Fibroblast of mammary gland (primary cell): ENCODE data around the gene KHDC4.

ENCODE experiments used
- DNase-seq: peaks from one replicate; pipeline ENCODE4 v3.0.0-alpha.2; 2010; ENCODE audit warnings: low read depth
- H3K4me3 ChIP-seq: 2 replicates; pipeline ENCODE4 v1.5.1; 2011; ENCODE audit warnings: low read depth, mild to moderate bottlenecking, low read length, moderate library complexity; ENCODE audit not compliant: control insufficient read depth
- TF ChIP-seq, protein P1 (sequence below): conservative IDR thresholded peaks from 2 replicates; pipeline ENCODE4 v1.5.1; 2011; ENCODE audit warnings: low read depth, low read length, inconsistent platforms; ENCODE audit not compliant: control insufficient read depth, insufficient read depth

The KHDC4 gene

GRCh38 chr1:155974208-155975115, 40.2 kb upstream of the KHDC4 start:
- H3K4me3 ChIP-seq: peak overlapping the region; percentile 1
- DNase-seq: no peak
- TF ChIP-seq, protein P1, sequence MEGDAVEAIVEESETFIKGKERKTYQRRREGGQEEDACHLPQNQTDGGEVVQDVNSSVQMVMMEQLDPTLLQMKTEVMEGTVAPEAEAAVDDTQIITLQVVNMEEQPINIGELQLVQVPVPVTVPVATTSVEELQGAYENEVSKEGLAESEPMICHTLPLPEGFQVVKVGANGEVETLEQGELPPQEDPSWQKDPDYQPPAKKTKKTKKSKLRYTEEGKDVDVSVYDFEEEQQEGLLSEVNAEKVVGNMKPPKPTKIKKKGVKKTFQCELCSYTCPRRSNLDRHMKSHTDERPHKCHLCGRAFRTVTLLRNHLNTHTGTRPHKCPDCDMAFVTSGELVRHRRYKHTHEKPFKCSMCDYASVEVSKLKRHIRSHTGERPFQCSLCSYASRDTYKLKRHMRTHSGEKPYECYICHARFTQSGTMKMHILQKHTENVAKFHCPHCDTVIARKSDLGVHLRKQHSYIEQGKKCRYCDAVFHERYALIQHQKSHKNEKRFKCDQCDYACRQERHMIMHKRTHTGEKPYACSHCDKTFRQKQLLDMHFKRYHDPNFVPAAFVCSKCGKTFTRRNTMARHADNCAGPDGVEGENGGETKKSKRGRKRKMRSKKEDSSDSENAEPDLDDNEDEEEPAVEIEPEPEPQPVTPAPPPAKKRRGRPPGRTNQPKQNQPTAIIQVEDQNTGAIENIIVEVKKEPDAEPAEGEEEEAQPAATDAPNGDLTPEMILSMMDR: no peak

- no peak for DNase-seq
- H3K4me3 ChIP-seq: no peak overlapping the region
- TF ChIP-seq, protein P1: no peak
Measured at GRCh38 chr1:155973723-155974122, 39.5 kb upstream of the KHDC4 start.

- no peak overlapping the region for H3K4me3 ChIP-seq
- TF ChIP-seq, protein P1: no peak
Measured at GRCh38 chr1:155971910-155972809, 37.9 kb upstream of the KHDC4 start.

DNA sequence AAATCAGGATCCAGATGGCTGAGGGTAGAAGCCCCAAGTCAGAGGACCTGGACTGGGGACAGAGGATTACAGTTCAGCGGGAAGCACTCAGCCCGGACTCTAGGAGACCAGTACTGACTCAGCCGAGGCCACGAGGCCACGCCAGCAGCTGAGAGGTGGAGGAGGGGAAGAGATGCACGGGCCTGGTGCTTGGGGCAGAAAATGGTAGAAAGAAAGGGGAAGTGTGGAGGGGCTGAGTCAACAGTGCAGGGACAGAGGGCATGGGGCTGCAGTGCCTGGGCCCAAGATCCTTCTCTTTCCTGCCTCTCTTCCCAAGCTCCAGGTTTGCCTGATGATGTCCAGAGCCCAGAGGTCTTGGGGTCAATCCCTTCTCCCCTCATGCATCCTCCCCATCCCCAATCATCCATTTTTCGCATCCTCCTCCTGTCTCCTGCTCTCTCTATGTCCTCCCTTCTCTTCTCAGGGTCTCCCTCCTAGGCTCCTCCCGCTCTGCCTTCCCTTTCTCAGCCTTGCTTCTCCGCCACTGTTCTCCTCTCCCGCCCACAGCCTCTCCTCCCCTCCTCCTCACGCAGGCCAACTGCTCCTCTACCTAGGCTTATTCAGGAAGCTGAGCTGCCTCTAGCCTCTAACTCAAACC, 36.4 kb upstream of the KHDC4 start:
- peak; percentile 92 for DNase-seq
- TF ChIP-seq, protein P1: no peak
- H3K4me3 ChIP-seq: peak overlapping the region; percentile 6

More at GRCh38 chr1:155971910-155972809, 37.9 kb upstream of the KHDC4 start:
- no peak for DNase-seq

GRCh38 chr1:155969377-155969791, 35.2 kb upstream of the KHDC4 start:
- TF ChIP-seq, protein P1: no peak
- DNase-seq: no peak
- H3K4me3 ChIP-seq: no peak overlapping the region

DNA sequence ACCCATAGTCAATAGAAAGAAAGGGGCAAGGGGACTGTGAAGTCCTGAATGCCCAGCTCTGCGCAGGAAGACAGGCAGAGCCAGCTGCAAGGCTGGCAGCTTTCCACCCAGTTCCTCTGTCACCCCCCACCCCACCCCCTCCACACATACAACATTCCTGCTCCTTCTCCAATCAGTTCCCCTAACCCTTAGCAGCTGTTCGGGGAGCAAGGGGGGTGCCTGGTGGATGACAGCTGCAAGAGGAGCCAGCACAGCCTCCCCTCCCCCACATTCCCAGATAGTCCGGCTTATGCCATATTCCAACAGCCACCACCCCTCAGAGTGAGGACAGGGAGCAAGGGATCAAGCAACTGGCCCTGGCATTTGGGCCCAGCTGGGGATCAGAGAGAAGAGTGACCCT, 34.5 kb upstream of the KHDC4 start:
- no peak for DNase-seq
- TF ChIP-seq, protein P1: no peak
- no peak overlapping the region for H3K4me3 ChIP-seq
